DND-41 (cell line): ENCODE measurements around the gene CDK17.

Source experiments
- ATAC-seq: fragments of 200-7000 bp; cut with Tn5 transposase; 3 replicates; pipeline ENCODE4 v1.9.1; 2021; ENCODE audit warnings: low read depth; ENCODE audit not compliant: insufficient read depth
- DNase-seq: peaks from one replicate; pipeline ENCODE4 v3.0.0-alpha.2; 2020
- H2AFZ ChIP-seq: 2 replicates; pipeline ENCODE4 v1.6.0; 2012; ENCODE audit warnings: low read depth, low read length
- H3K27ac ChIP-seq: 2 replicates; pipeline ENCODE4 v1.5.1; 2012; ENCODE audit warnings: low read length, inconsistent platforms
- H3K27me3 ChIP-seq: fragments of 200-600 bp; sonication (generic); 2 replicates; pipeline ENCODE4 v1.6.0; 2012; ENCODE audit warnings: low read length, mild to moderate bottlenecking, inconsistent platforms; ENCODE audit not compliant: insufficient read depth, poor library complexity
- H3K36me3 ChIP-seq: 2 replicates; pipeline ENCODE4 v1.5.1; 2012; ENCODE audit warnings: low read length, inconsistent platforms; ENCODE audit not compliant: insufficient read depth
- H3K4me1 ChIP-seq: 2 replicates; pipeline ENCODE4 v1.5.1; 2012; ENCODE audit warnings: mild to moderate bottlenecking, low read length; ENCODE audit not compliant: insufficient read depth
- H3K4me2 ChIP-seq: 2 replicates; pipeline ENCODE4 v1.6.0; 2012; ENCODE audit warnings: mild to moderate bottlenecking, moderate library complexity, low read length, inconsistent platforms; ENCODE audit not compliant: insufficient read depth
- H3K4me3 ChIP-seq, 2 experiments: fragments of 200-600 bp in 1 of 2; shearing (Covaris generic) in 1 of 2; 2 replicates each; pipeline ENCODE4 v1.5.1; 2012 to 2016; ENCODE audit warnings: inconsistent platforms in 2 of 2, low read length in 2 of 2, mild to moderate bottlenecking in 2 of 2, low read depth in 1 of 2, moderate library complexity in 1 of 2
- H3K79me2 ChIP-seq: 2 replicates; pipeline ENCODE4 v1.6.0; 2012; ENCODE audit warnings: low read length, inconsistent platforms; ENCODE audit not compliant: insufficient read depth
- H3K9ac ChIP-seq: 2 replicates; pipeline ENCODE4 v1.6.0; 2012; ENCODE audit warnings: low read depth, mild to moderate bottlenecking, inconsistent platforms, low read length, moderate library complexity
- H3K9me3 ChIP-seq: 2 replicates; pipeline ENCODE4 v1.5.1; 2012; ENCODE audit warnings: low read length, moderate library complexity, mild to moderate bottlenecking, inconsistent platforms; ENCODE audit not compliant: insufficient read depth, severe bottlenecking
- H4K20me1 ChIP-seq: 2 replicates; pipeline ENCODE4 v1.6.0; 2012; ENCODE audit warnings: low read length; ENCODE audit not compliant: insufficient read depth
- CTCF ChIP-seq: IDR thresholded peaks from 2 replicates; pipeline ENCODE4 v1.5.1; 2012; ENCODE audit warnings: borderline replicate concordance, low read length, moderate library complexity, mild to moderate bottlenecking; ENCODE audit not compliant: poor library complexity, severe bottlenecking; ENCODE audit errors: extremely low read depth
- EZH2 ChIP-seq: IDR thresholded peaks from 3 replicates; pipeline ENCODE4 v1.6.1; 2012; ENCODE audit warnings: borderline replicate concordance, low read depth, mild to moderate bottlenecking, moderate library complexity, low read length, inconsistent platforms; ENCODE audit not compliant: severe bottlenecking

Gene CDK17

GRCh38 chr12:96246926-96247505, 153.2 kb downstream of the CDK17 start:
- no peaks in the 10 kb centered on the region for H4K20me1 ChIP-seq
- peaks cover 42% of the 10 kb centered on the region for H3K36me3 ChIP-seq
- DNase-seq (no peak), ATAC-seq (no peak)
- H3K9ac ChIP-seq = no peak overlapping the region
- H3K27ac ChIP-seq = no peak overlapping the region
- H3K4me1 ChIP-seq = no peaks in the 10 kb centered on the region
- no peaks in the 10 kb centered on the region for H3K27me3 ChIP-seq
- H3K79me2 ChIP-seq = no peaks in the 10 kb centered on the region
- H3K9me3 ChIP-seq = no peaks in the 10 kb centered on the region
- TF ChIP-seq CTCF (no peak), EZH2 (no peak)
- no peak overlapping the region for H3K4me3 ChIP-seq
- H3K4me2 ChIP-seq = no peak overlapping the region
- no peak overlapping the region for H2AFZ ChIP-seq

- H3K27ac ChIP-seq = no peak overlapping the region
- ATAC-seq (no peak), DNase-seq (no peak)
- H3K4me3 ChIP-seq = no peak overlapping the region
- no peak overlapping the region for H3K4me2 ChIP-seq
- H3K9ac ChIP-seq = no peak overlapping the region
- no peak for TF ChIP-seq CTCF
- no peak for TF ChIP-seq EZH2
- H2AFZ ChIP-seq = no peak overlapping the region
- 0 out of 2 replicates have a peak, but pooled peaks cover 4% of the 10 kb centered on the region for H4K20me1 ChIP-seq
- H3K4me1 ChIP-seq = no peaks in the 10 kb centered on the region
- no peaks in the 10 kb centered on the region for H3K9me3 ChIP-seq
- no peaks in the 10 kb centered on the region for H3K79me2 ChIP-seq
- peaks cover 28% of the 10 kb centered on the region for H3K36me3 ChIP-seq
- no peaks in the 10 kb centered on the region for H3K27me3 ChIP-seq
Measured at GRCh38 chr12:96244826-96245225, 155.4 kb downstream of the CDK17 start.

GRCh38 chr12:96242597-96242996, 157.6 kb downstream of the CDK17 start:
- Histone ChIP-seq H3K4me1 (no peaks in the 10 kb centered on the region; the same call in 1 of the 2 replicates), H3K4me2 (no peak overlapping the region), H2AFZ (no peak overlapping the region), H3K4me3 (no peak overlapping the region), H3K27ac (no peak overlapping the region), H3K27me3 (no peaks in the 10 kb centered on the region), H3K79me2 (no peaks in the 10 kb centered on the region), H4K20me1 (peaks cover 10% of the 10 kb centered on the region), H3K9ac (no peak overlapping the region), H3K36me3 (peaks cover 13% of the 10 kb centered on the region), H3K9me3 (no peaks in the 10 kb centered on the region)
- DNase-seq = no peak
- TF ChIP-seq CTCF = no peak
- no peak for TF ChIP-seq EZH2
- ATAC-seq = no peak
